ENCODE measurements around the gene CUBN. TPM values are rescaled to one million over a fixed set of nuclear protein-coding genes. Genes with fewer than 3 reads are reported as not detected.
"Not testable (repeated sequence)": the region's sequence is repeated elsewhere in the genome, so short reads cannot be mapped to it uniquely, and the experiment has no call there.

CUBN gene
- total and polyA plus RNA-seq, 4 donors, result 5.1 to 10.6 (median 6.4) TPM

DNA sequence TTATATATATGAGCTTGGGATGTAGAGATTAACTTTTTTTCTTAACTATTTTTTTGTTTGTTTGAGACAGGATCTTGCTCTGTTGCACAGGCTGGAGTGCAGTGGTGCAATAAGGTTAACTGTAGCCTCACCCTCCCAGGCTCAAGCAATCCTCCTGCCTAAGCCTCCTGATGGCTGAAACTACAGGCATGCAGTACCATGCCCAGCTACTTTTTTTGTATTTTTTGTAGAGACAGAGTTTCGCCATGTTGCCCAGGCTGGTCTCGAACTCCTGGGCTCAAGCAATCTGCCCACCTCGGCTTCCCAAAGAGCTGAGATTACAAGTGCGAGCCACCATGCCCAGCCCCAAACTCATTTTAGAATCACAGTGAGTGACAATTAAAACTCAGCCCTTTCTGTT, 105.2 kb downstream of the CUBN start:
- 100% methylated on average over 4 of the region's 4 CpGs for WGBS (ENCODE audit: insufficient coverage)
- H3K4me3 ChIP-seq (ENCODE audit: low read depth, low read length), result no peak overlapping the region
- no peak overlapping the region for H3K27ac ChIP-seq (ENCODE audit: low read depth, low read length)
- H3K27me3 ChIP-seq (ENCODE audit: control insufficient read depth, insufficient read depth, low read length), result no peaks in the 10 kb centered on the region
- no peaks in the 10 kb centered on the region for H3K36me3 ChIP-seq (ENCODE audit: control insufficient read depth, insufficient read depth, low read length)
- DNase-seq (ENCODE audit: low read depth in 4 of 6, low spot score in 6 of 6), result no peak
- H3K9me3 ChIP-seq (ENCODE audit: control insufficient read depth, insufficient read depth, low read length), result no peaks in the 10 kb centered on the region
- H3K4me1 ChIP-seq (ENCODE audit: control insufficient read depth, insufficient read depth, low read length), result peaks cover 4% of the 10 kb centered on the region

GRCh38 chr10:17023386-17024298, 106.0 kb downstream of the CUBN start:
- Histone ChIP-seq H3K4me3 (ENCODE audit: low read depth, low read length) (no peak overlapping the region), H3K9me3 (ENCODE audit: control insufficient read depth, insufficient read depth, low read length) (peaks cover 4% of the 10 kb centered on the region), H3K4me1 (ENCODE audit: control insufficient read depth, insufficient read depth, low read length) (peaks cover 4% of the 10 kb centered on the region), H3K27me3 (ENCODE audit: control insufficient read depth, insufficient read depth, low read length) (no peaks in the 10 kb centered on the region), H3K27ac (ENCODE audit: low read depth, low read length) (peak overlapping the region; percentile 73), H3K36me3 (ENCODE audit: control insufficient read depth, insufficient read depth, low read length) (no peaks in the 10 kb centered on the region)
- peak in 2 of 6 donors; percentile 69 to 82 for DNase-seq (ENCODE audit: low read depth in 4 of 6, low spot score in 6 of 6)
- 13% methylated on average over 2 of the region's 13 CpGs for WGBS (ENCODE audit: insufficient coverage)

GRCh38 chr10:17022896-17023295, 106.7 kb downstream of the CUBN start:
- H3K4me1 ChIP-seq (ENCODE audit: control insufficient read depth, insufficient read depth, low read length), result peaks cover 4% of the 10 kb centered on the region
- H3K36me3 ChIP-seq (ENCODE audit: control insufficient read depth, insufficient read depth, low read length), result no peaks in the 10 kb centered on the region
- WGBS (ENCODE audit: insufficient coverage), result 74% methylated on average over 5 of the region's 6 CpGs
- H3K9me3 ChIP-seq (ENCODE audit: control insufficient read depth, insufficient read depth, low read length), result peaks cover 4% of the 10 kb centered on the region
- DNase-seq (ENCODE audit: low read depth in 4 of 6, low spot score in 6 of 6), result peak in 1 of 6 donors; percentile 37
- no peaks in the 10 kb centered on the region for H3K27me3 ChIP-seq (ENCODE audit: control insufficient read depth, insufficient read depth, low read length)
- peak overlapping the region; percentile 70 for H3K27ac ChIP-seq (ENCODE audit: low read depth, low read length)
- no peak overlapping the region for H3K4me3 ChIP-seq (ENCODE audit: low read depth, low read length)

GRCh38 chr10:17022466-17022825, 107.2 kb downstream of the CUBN start:
- peaks cover 4% of the 10 kb centered on the region for H3K9me3 ChIP-seq (ENCODE audit: control insufficient read depth, insufficient read depth, low read length)
- peak overlapping the region; percentile 70 for H3K27ac ChIP-seq (ENCODE audit: low read depth, low read length)
- peaks cover 4% of the 10 kb centered on the region for H3K4me1 ChIP-seq (ENCODE audit: control insufficient read depth, insufficient read depth, low read length)
- no CpG with 5 or more reads among the region's 6 CpGs for WGBS (ENCODE audit: insufficient coverage)
- H3K27me3 ChIP-seq (ENCODE audit: control insufficient read depth, insufficient read depth, low read length), result no peaks in the 10 kb centered on the region
- H3K36me3 ChIP-seq (ENCODE audit: control insufficient read depth, insufficient read depth, low read length), result no peaks in the 10 kb centered on the region
- no peak overlapping the region for H3K4me3 ChIP-seq (ENCODE audit: low read depth, low read length)
- peak in 2 of 6 donors; percentile 55 to 71 for DNase-seq (ENCODE audit: low read depth in 4 of 6, low spot score in 6 of 6)

DNA sequence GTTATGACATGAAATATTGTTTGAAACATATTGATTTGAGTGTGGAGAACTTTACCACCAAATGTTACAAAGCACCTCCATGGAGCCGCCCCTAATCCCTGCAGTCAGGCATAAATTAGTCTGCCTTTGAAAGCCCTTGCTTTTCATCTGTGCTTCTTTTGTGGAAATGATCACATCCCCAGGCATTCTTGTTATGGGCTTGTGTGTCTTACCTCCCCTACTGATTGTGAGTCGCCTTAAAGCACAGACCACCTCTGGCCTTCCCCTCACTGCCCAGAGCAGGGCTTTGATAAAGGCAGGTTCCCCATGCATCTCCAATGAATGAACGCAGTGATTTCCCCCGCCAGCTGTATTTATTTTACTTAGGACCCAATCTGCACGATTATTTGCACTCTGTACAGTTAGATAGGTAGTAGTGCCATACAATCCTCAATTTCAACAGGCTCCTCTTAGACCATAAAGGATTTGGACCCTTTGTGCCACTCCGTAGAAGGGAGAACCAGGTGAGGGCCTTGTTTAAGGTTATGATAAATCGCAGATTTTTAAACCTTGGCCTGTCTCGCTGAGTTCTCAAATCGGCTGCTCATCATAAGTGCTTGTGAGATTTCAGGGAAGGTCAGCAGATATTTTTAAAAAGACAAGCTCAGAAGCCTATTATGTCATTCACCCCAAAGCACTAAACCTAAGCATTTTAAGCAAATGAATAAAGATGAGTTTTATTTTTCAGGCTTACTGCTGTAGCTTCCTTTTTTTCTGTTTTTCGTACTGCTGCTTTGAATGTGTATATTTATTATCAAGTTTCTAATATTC, 107.8 kb downstream of the CUBN start:
- Histone ChIP-seq H3K36me3 (ENCODE audit: control insufficient read depth, insufficient read depth, low read length) (no peaks in the 10 kb centered on the region), H3K4me1 (ENCODE audit: control insufficient read depth, insufficient read depth, low read length) (peaks cover 4% of the 10 kb centered on the region), H3K4me3 (ENCODE audit: low read depth, low read length) (no peak overlapping the region), H3K9me3 (ENCODE audit: control insufficient read depth, insufficient read depth, low read length) (peaks cover 4% of the 10 kb centered on the region), H3K27me3 (ENCODE audit: control insufficient read depth, insufficient read depth, low read length) (no peaks in the 10 kb centered on the region), H3K27ac (ENCODE audit: low read depth, low read length) (peak overlapping the region; percentile 70)
- WGBS (ENCODE audit: insufficient coverage), result no CpG with 5 or more reads among the region's 10 CpGs
- DNase-seq (ENCODE audit: low read depth in 4 of 6, low spot score in 6 of 6), result peak in 1 of 6 donors; percentile 53

DNA sequence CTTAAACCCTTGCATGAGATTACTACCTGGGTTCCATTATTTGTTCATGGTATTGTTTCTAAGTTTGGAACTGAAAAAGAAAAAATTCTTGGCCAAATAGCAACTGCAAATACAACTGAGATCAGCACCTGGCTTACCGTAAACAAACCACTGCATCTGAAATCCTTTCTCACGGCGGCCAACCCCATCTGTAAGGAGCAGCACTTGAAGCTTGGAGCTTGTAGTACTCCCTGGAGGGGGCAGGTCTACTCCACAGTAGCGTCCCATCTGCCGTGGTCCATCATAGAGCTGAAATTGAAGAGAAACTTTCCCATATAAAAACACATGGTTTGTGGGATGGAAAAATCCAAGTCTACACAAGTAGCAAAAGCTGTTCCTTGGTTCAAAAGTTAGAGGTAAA, 109.9 kb downstream of the CUBN start:
- Histone ChIP-seq H3K9me3 (ENCODE audit: control insufficient read depth, insufficient read depth, low read length) (peaks cover 4% of the 10 kb centered on the region), H3K27ac (ENCODE audit: low read depth, low read length) (no peak overlapping the region), H3K4me3 (ENCODE audit: low read depth, low read length) (no peak overlapping the region), H3K4me1 (ENCODE audit: control insufficient read depth, insufficient read depth, low read length) (no peaks in the 10 kb centered on the region), H3K27me3 (ENCODE audit: control insufficient read depth, insufficient read depth, low read length) (no peaks in the 10 kb centered on the region), H3K36me3 (ENCODE audit: control insufficient read depth, insufficient read depth, low read length) (no peaks in the 10 kb centered on the region)
- DNase-seq (ENCODE audit: low read depth in 4 of 6, low spot score in 6 of 6), result no peak
- no CpG with 5 or more reads among the region's 5 CpGs for WGBS (ENCODE audit: insufficient coverage)

DNA sequence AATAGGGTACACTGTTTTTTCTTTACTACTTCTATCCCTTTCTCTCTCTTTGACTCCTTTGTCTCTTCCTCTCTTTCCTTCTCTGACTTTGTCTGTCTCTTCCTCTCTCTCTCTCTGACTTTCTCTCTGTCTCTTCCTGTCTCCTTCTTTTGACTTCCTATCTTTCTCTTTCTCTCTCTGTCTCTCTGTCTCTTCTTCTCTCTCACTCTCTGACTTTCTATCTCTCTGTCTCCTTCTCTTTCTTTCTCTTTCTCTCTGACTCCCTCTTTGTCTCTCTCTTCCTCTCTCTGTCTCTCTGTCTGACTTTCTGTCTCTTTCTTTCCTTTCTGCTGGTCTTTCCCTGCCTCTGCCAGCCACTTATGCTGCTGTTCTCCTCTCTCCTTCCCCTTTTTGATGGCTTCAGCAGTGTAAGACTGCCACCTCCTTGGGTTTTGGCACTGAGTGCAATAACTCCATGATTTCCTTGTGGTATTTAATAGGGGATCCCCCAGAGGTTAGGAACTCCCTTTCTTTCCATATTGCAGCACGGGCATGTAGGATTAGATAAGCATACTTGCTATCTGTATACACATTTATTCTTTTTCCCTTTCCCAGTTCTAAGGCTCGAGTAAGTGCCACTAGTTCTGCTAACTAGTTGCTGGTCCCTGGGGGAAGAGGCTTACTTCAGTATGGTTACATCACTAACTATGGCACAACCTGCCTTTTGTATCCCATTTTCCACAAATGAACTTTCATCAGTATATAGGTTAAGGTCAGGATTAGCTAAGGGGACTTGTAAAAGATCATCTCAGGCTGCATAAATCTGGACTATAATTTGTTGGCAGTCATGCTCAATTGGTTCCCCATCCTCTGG, 116.3 kb downstream of the CUBN start:
- WGBS (ENCODE audit: insufficient coverage), result no CpG with 5 or more reads among the region's 2 CpGs
- H3K9me3 ChIP-seq (ENCODE audit: control insufficient read depth, insufficient read depth, low read length); DNase-seq (ENCODE audit: low read depth in 4 of 6, low spot score in 6 of 6); H3K27me3 ChIP-seq (ENCODE audit: control insufficient read depth, insufficient read depth, low read length); H3K4me3 ChIP-seq (ENCODE audit: low read depth, low read length); H3K27ac ChIP-seq (ENCODE audit: low read depth, low read length); H3K36me3 ChIP-seq (ENCODE audit: control insufficient read depth, insufficient read depth, low read length): not testable (repeated sequence)
- H3K4me1 ChIP-seq (ENCODE audit: control insufficient read depth, insufficient read depth, low read length), result peaks cover 13% of the 10 kb centered on the region

DNA sequence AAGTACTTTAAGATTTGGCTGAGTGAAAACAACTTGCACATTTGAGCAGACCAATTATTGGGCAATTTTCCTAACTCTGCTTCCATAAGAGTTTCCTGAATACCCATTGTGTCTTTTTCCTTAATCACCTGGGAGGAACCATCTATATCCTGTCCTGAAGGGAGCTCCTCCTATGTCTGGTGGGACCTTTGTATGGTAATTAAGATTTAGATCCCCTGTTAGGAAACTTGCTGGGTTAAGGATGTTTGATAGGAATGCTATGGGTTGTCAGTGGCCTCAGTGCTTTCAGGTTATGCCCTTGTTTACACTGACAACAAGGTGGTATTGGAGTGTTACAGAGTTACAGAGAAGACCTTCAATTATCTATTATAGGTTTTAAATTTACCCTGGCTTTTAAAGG, 116.9 kb downstream of the CUBN start:
- not testable (repeated sequence) for H3K27me3 ChIP-seq (ENCODE audit: control insufficient read depth, insufficient read depth, low read length); DNase-seq (ENCODE audit: low read depth in 4 of 6, low spot score in 6 of 6); H3K36me3 ChIP-seq (ENCODE audit: control insufficient read depth, insufficient read depth, low read length); H3K27ac ChIP-seq (ENCODE audit: low read depth, low read length); H3K4me3 ChIP-seq (ENCODE audit: low read depth, low read length); H3K9me3 ChIP-seq (ENCODE audit: control insufficient read depth, insufficient read depth, low read length)
- peaks cover 19% of the 10 kb centered on the region for H3K4me1 ChIP-seq (ENCODE audit: control insufficient read depth, insufficient read depth, low read length)

- WGBS (ENCODE audit: insufficient coverage), result no CpG with 5 or more reads among the region's 2 CpGs
- H3K9me3 ChIP-seq (ENCODE audit: control insufficient read depth, insufficient read depth, low read length), result no peaks in the 10 kb centered on the region
- H3K27me3 ChIP-seq (ENCODE audit: control insufficient read depth, insufficient read depth, low read length), result no peaks in the 10 kb centered on the region
- H3K27ac ChIP-seq (ENCODE audit: low read depth, low read length), result peak overlapping the region; percentile 75
- H3K4me3 ChIP-seq (ENCODE audit: low read depth, low read length), result no peak overlapping the region
- no peaks in the 10 kb centered on the region for H3K36me3 ChIP-seq (ENCODE audit: control insufficient read depth, insufficient read depth, low read length)
- peaks cover 29% of the 10 kb centered on the region for H3K4me1 ChIP-seq (ENCODE audit: control insufficient read depth, insufficient read depth, low read length)
- no peak for DNase-seq (ENCODE audit: low read depth in 4 of 6, low spot score in 6 of 6)
These were observed 119.1 kb downstream of the CUBN start for GRCh38 chr10:17010363-17011145.
